Measurements from ENCODE around the gene RRP36.

RRP36 gene

DNA sequence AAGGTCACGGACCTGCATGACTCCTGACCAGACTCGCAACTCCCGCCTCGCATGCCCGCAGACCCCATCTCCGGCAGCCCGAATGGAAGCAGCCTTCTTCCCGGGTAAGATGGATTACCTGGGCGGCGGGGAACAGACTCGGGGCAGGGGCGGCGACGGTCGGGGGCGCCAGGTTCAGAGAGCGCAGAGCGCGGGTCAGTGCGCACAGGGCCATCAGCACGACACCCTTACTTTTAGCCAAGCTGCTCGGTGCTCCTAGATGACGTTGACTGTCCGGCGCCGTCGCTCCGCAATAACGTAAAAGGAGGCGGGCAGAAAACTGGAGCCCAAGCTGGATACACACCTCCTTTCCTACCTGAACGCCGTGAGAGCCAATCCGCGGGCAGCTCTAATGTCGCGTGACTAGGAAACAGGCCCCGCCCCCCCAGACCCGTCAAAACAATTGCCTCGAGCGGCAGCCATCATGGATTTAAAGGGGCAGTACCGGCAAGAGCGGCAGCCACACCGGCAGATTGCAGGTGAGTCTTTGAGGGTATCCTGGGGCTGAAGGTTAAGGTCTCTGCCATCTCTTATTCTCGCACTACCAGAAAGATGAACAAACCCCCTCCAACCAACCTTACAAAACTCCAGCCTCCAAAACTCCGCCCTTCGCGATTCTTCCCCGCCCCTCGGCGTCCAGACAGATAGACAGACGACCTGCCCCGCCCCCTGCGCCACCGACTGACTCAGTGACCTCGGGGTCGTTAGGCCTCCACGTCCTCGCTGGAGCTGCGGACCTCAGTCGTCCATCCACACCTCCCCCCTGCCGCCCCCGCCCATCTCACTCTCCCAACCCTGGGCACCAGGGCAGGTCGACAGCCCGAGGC, 38.0 kb downstream of the RRP36 start, which contains the start of the genes KLC4 and MRPL2:
TSS of gene KLC4 (plus strand) at position 464 of the 866 bp plus-strand sequence. CDS start 1,705 bp downstream, outside the sequence.
TSS of gene MRPL2 (minus strand) at position 267 of the 866 bp plus-strand sequence. CDS start at position 214, 53 bp downstream.
- TF ChIP-seq CTCF (IDR thresholded peaks at IDR 0.05; ENCODE audit: low read depth, low read length), result no peak
- peak within 1 kb of the TSS; percentile 99 for H3K4me3 ChIP-seq (ENCODE audit: low read depth, low read length)

- no peak for TF ChIP-seq CTCF (IDR thresholded peaks at IDR 0.05; ENCODE audit: low read depth, low read length)
- peak overlapping the region; percentile 99 for H3K4me3 ChIP-seq (ENCODE audit: low read depth, low read length)
These were observed 38.8 kb downstream of the RRP36 start for GRCh38 chr6:43060034-43060754.

GRCh38 chr6:43060755-43061633, 39.6 kb downstream of the RRP36 start:
- H3K4me3 ChIP-seq (ENCODE audit: low read depth, low read length), result no peak overlapping the region
- TF ChIP-seq CTCF (IDR thresholded peaks at IDR 0.05; ENCODE audit: low read depth, low read length), result no peak

DNA sequence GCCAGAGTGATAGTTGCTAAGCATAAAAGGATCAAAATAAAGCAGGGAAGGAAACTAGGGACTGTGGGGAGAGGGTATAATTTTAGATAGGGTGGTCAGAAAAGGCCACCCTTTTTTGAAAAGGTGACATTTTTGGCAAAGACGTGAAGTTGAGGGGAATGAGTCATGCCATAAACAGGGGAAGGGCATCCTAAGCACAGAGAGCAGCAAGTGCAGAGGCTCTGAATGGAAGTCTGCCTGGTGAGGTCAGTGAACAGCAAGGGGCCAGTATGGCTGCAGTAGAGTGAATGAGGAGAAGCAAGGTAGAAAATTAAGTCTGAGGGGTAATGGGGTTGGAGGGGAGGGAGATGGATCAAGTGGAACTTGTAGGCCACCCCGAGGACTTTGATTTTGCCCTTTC, 40.4 kb downstream of the RRP36 start:
- TF ChIP-seq CTCF (IDR thresholded peaks at IDR 0.05; ENCODE audit: low read depth, low read length), result no peak
- no peak overlapping the region for H3K4me3 ChIP-seq (ENCODE audit: low read depth, low read length)

- no peak for TF ChIP-seq CTCF (IDR thresholded peaks at IDR 0.05; ENCODE audit: low read depth, low read length)
- H3K4me3 ChIP-seq (ENCODE audit: low read depth, low read length), result no peak overlapping the region
These were observed 41.4 kb downstream of the RRP36 start for GRCh38 chr6:43062818-43063217.

GRCh38 chr6:43070028-43070632, 48.7 kb downstream of the RRP36 start:
- peak; percentile 51 for TF ChIP-seq CTCF (IDR thresholded peaks at IDR 0.05; ENCODE audit: low read depth, low read length)
- H3K4me3 ChIP-seq (ENCODE audit: low read depth, low read length), result no peak overlapping the region
